Mesodermal cell (in vitro differentiated cells): Measurements from ENCODE around the gene CTIF.

Experiments used
- H3K27ac ChIP-seq: 2 replicates; pipeline ENCODE4 v1.7.0; 2013; ENCODE audit warnings: mild to moderate bottlenecking, low read depth, low read length, moderate library complexity; ENCODE audit not compliant: severe bottlenecking
- H3K36me3 ChIP-seq: 2 replicates; pipeline ENCODE4 v1.7.1; 2013; ENCODE audit warnings: mild to moderate bottlenecking, low read length, moderate library complexity; ENCODE audit not compliant: control insufficient read depth, insufficient read depth
- H3K4me1 ChIP-seq: one replicate; pipeline ENCODE4 v1.7.1; 2013; ENCODE audit warnings: mild to moderate bottlenecking, low read length; ENCODE audit not compliant: insufficient read depth, control insufficient read depth, poor library complexity, severe bottlenecking
- H3K4me3 ChIP-seq: 2 replicates; pipeline ENCODE4 v1.7.0; 2013; ENCODE audit warnings: low read length, control low read depth, mild to moderate bottlenecking; ENCODE audit not compliant: insufficient read depth, poor library complexity, severe bottlenecking; ENCODE audit errors: extremely low read depth
- H3K9me3 ChIP-seq: 2 replicates; pipeline ENCODE4 v1.7.1; 2013; ENCODE audit warnings: mild to moderate bottlenecking, low read length, moderate library complexity; ENCODE audit not compliant: control insufficient read depth
- WGBS, 2 experiments: methylation state at CpG; one replicate each; pipeline ENCODE4 v1.1.5; 2013; ENCODE audit warnings: missing lambda C conversion rate in 2 of 2; ENCODE audit not compliant: insufficient coverage in 2 of 2; 5-methylcytosine and 5-hydroxymethylcytosine counted together

The CTIF gene

DNA sequence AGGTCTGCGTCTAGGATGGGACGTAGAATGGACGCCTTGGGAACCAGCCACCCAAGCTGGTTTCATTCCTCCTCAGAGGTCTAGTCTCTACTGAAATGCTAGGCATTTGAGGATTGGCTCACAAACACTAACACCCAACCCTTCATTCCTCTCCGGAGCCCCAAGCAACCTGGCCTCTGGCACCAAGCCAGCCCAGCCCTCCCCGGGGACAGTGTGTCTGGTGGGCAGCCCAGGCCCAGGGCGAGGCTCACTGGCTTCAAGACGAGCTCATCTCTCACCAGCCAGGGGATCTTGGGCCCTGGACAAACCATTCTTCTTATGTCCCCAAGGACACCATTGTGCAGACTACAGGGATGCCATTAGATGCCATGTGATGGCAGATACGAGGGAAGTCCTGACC lies 182.5 kb downstream of the CTIF start:
- Histone ChIP-seq H3K27ac (no peak overlapping the region), H3K9me3 (peaks cover 2% of the 10 kb centered on the region), H3K4me3 (no peak overlapping the region), H3K4me1 (peaks cover 17% of the 10 kb centered on the region), H3K36me3 (peaks cover 28% of the 10 kb centered on the region)
- 84 to 87% methylated on average over 8 of the region's 8 CpGs for WGBS, 2 experiments

DNA sequence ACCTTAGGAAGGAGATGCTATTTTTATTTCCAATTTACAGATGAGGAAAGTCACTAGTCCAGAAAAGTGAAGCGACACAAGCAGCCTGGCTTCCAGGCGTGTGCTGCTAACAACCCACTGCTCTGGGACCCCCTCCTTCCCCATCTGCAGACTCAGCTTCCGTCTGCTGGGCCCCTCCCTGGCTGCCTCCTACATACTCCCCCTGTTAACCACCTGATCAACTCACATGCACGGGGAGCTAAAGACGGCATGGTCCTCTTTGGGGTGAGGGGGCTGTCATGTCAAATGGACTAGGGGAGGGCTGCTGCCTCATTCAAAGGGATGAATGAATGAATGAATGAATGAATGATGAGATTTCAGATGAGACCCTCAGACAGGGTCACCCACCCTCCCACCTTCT lies 184.2 kb downstream of the CTIF start:
- H3K36me3 ChIP-seq: peaks cover 37% of the 10 kb centered on the region
- 100% methylated on average over 3 to 4 of the region's 5 CpGs for WGBS, 2 experiments
- H3K4me3 ChIP-seq: no peak overlapping the region
- H3K9me3 ChIP-seq: peaks cover 13% of the 10 kb centered on the region
- peaks cover 28% of the 10 kb centered on the region for H3K4me1 ChIP-seq
- H3K27ac ChIP-seq: no peak overlapping the region

DNA sequence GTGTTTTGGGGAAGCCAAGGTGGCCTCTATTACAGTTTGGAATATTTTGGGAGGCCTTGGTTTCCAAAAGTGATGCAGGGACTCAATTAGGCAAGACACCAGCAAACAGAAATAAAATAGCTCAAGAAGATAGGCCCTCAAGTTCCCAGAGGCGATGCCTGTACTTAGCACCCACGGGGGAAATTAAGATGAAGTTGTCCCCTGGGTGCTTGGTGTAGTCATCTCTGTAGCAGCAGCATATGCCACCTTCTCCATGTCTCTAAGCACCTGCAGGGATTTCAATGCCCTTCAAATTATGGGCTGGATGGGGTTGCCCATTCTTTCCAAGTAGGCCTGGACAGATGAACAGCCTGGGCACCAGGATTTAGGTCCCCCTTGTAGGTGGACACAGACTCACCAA lies 185.0 kb downstream of the CTIF start:
- Histone ChIP-seq H3K9me3 (peaks cover 20% of the 10 kb centered on the region), H3K4me1 (peaks cover 36% of the 10 kb centered on the region), H3K36me3 (peaks cover 38% of the 10 kb centered on the region), H3K27ac (no peak overlapping the region), H3K4me3 (no peak overlapping the region)
- WGBS, 2 experiments: 100% methylated on average over 2 of the region's 2 CpGs

DNA sequence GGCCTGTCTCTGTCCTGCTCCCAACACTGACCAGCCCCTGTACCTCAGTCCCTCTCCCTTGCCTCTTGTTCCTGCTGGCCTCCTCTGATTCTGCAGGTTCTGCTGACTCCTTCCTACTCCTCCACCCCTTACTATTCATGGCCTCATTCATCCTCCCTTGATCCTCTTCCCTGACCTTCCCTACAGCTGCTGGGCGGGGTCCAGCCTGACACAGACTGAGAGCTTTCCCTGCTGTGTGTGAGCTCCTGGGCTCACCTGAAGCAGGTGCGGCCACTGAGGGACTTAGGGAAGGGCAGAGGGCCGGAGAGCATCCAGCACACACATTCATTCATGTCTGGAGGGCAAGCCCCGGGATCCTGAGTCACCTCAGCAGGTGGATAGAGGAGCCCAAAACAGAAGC lies 185.6 kb downstream of the CTIF start:
- Histone ChIP-seq H3K9me3 (peaks cover 20% of the 10 kb centered on the region), H3K4me3 (no peak overlapping the region), H3K27ac (no peak overlapping the region), H3K4me1 (peaks cover 39% of the 10 kb centered on the region), H3K36me3 (peaks cover 35% of the 10 kb centered on the region)
- WGBS, 2 experiments: 85 to 100% methylated on average over 3 to 4 of the region's 4 CpGs

DNA sequence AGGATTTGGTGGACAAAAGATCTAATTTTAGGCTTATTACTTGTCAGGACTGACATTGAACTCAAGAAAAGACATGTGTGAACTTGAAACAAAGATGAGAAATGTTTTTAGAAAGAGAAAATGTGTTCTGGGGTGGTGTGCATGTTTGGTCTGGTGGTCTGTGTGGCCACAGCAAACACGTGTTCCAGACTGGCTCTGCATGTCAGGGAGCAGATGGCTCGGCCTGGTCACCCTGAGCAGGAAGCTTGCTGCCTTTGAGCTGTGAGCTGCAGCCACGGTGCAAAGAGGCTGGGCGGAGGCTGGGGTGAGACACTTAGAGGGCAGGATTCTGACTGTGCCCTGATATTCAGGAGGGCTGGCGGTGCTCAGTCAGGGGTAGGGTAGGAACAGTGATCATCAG lies 186.1 kb downstream of the CTIF start:
- Histone ChIP-seq H3K9me3 (peaks cover 20% of the 10 kb centered on the region), H3K27ac (no peak overlapping the region), H3K4me3 (no peak overlapping the region), H3K36me3 (peaks cover 32% of the 10 kb centered on the region), H3K4me1 (peaks cover 37% of the 10 kb centered on the region)
- WGBS, 2 experiments: 87 to 98% methylated on average over 4 to 5 of the region's 5 CpGs

DNA sequence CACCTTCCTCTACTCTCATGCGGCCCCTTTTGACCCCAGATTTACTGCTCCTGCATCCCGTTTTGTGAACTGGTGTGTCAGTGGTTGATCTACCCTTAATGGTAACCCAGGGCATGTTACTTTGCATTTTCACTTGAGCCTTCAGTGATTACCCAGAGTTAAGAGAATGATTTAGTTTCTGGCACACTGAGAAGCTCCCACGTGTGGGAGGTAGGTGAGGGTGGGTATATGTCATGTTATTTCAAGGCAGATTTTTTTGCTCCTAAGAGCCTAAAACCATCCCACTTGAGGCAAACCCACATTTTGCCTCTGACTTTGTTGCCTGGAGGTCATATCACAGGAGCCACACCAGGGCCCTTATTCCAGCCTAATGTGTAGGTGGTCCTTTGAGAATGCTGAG lies 186.7 kb downstream of the CTIF start:
- peaks cover 32% of the 10 kb centered on the region for H3K36me3 ChIP-seq
- peaks cover 30% of the 10 kb centered on the region for H3K4me1 ChIP-seq
- WGBS, 2 experiments: 92 to 100% methylated on average over 1 to 2 of the region's 3 CpGs
- H3K27ac ChIP-seq: no peak overlapping the region
- no peak overlapping the region for H3K4me3 ChIP-seq
- H3K9me3 ChIP-seq: peaks cover 20% of the 10 kb centered on the region

DNA sequence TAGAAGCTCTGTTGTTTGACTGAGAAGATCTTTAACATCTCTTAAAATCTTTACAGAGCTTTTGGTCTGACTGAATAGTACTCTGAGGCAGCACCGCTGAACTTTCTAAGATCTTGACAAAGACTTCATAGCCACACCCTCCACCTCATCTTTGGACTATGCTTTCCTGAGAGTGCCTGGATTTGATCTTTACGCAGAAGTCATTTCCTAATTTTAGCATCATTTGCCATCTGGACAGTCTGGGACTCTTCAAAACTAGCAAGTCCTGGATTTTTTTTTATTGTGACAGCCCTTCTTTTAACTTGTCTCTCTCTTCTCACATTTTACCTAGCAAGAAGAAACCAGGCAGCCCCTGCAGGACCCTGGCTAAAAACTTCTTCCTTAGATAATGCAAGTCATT lies 188.8 kb downstream of the CTIF start:
- Histone ChIP-seq H3K36me3 (peaks cover 37% of the 10 kb centered on the region), H3K27ac (no peak overlapping the region), H3K4me1 (peaks cover 27% of the 10 kb centered on the region), H3K4me3 (no peak overlapping the region), H3K9me3 (peaks cover 20% of the 10 kb centered on the region)
- 90 to 96% methylated on average over 2 of the region's 2 CpGs for WGBS, 2 experiments

DNA sequence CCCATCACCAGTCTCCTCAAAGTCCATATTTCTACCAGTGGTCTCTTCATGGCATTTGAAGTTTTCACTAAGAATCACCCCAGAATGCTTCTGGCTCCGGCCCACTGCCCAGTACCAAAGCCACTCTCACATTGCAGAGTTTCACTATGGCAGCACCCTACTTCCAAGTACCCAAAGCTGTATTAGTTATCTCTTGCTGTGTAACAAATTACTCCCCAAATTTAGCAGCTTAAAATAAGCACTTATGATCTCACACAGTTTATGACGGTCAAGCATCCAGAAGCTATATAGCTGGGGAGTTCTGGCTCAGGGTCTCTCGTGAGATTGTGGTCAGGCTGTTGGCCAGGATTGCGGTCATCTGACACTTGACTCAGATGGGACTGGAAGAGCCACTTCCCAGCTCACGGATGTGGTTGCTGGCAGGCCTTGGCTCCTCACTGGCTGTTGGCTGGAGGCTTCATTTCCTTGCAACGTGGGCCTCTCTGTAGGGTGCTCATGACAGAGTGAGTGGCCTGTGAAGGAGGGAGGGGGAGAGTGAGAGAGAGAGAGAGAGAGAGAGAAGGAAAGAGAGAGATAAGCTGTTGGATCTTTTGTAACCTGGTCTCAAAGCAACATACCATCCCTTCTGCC lies 189.5 kb downstream of the CTIF start:
- 91 to 100% methylated on average over 3 to 5 of the region's 6 CpGs for WGBS, 2 experiments
- H3K4me1 ChIP-seq: peaks cover 31% of the 10 kb centered on the region
- no peak overlapping the region for H3K4me3 ChIP-seq
- no peak overlapping the region for H3K27ac ChIP-seq
- peaks cover 20% of the 10 kb centered on the region for H3K9me3 ChIP-seq
- peaks cover 37% of the 10 kb centered on the region for H3K36me3 ChIP-seq

DNA sequence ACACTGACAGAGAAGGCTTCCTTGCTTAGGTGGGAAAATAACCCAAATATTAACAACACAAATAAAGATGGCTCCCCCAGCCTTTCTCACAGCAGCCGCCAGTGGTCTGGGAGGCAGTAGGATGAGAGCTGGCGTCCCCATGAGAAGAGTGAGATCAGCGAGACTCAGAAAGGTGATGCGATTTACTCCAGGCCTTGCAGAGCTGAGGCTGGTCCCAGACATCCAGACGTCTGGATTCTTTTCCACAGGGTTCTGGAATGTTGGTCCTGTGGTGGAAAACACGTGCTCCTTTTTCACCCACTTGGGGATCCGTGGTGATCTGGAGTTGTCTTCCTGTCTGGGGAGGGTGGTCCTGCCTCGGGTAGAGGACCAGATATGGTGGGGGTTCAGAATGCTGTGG lies 190.6 kb downstream of the CTIF start:
- no peak overlapping the region for H3K27ac ChIP-seq
- no peak overlapping the region for H3K4me3 ChIP-seq
- H3K9me3 ChIP-seq: peaks cover 20% of the 10 kb centered on the region

DNA sequence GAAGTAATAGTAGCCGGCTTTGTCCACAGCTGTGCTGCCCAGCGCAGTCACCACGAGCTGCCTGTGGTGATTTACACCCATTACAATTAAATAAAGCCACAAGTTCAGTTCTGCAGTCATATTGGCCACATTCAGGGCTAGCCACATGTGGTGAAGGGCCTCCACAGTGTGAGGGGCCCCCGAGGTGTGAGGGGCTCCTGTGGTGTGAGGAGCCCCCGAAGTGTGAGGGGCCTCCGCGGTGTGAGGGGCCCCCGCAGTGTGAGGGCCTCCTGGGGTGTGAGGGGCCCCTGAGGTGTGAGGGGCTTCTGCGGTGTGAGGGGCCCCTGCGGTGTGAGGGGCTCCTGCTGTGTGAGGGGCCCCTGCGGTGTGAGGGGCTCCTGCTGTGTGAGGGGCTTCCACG lies 191.2 kb downstream of the CTIF start:
- peaks cover 26% of the 10 kb centered on the region for H3K36me3 ChIP-seq
- peaks cover 20% of the 10 kb centered on the region for H3K9me3 ChIP-seq
- WGBS, 2 experiments: 95 to 97% methylated on average over 6 to 8 of the region's 12 CpGs
- peaks cover 45% of the 10 kb centered on the region for H3K4me1 ChIP-seq
- H3K27ac ChIP-seq: no peak overlapping the region
- no peak overlapping the region for H3K4me3 ChIP-seq

More for the DNA sequence above, 190.6 kb downstream of the CTIF start:
- Histone ChIP-seq H3K36me3 (peaks cover 31% of the 10 kb centered on the region), H3K4me1 (peaks cover 40% of the 10 kb centered on the region)
- WGBS, 2 experiments: 89 to 91% methylated on average over 7 to 8 of the region's 8 CpGs

DNA sequence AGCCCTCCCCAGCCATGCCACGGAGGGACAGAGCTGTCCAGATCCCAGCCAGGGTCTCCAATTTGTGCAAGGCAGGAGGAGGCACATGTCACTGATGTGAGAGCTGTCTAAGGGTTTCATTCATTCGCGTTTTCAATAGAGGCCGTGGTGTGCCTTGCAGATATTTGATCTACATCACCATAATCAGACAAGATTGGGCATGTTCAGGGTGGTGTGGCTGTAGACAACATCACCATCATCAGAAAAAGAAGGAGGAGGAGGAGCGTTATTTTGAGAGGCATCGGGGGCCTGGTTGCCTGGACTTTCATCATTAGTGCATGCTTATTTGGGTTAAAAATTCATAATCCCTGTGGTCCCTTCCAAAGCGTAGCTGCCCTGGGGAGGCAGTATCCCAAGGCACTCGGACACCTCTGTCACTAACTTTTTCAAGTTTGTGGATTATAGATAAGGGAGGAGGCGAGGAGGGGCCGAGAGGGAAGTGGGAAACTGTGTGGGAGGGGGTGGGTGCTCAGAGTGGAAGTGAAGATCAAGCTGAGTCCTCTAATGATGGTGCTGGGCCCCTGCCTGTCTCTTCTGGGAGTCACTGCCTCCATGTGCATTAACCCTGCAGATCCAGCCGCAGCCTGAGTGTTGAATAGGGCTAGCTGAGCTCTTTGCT lies 194.1 kb downstream of the CTIF start:
- WGBS, 2 experiments: 95 to 98% methylated on average over 5 of the region's 11 CpGs
- H3K4me1 ChIP-seq: peaks cover 51% of the 10 kb centered on the region
- peaks cover 16% of the 10 kb centered on the region for H3K36me3 ChIP-seq
- H3K4me3 ChIP-seq: no peak overlapping the region
- H3K9me3 ChIP-seq: peaks cover 7% of the 10 kb centered on the region
- H3K27ac ChIP-seq: no peak overlapping the region
